DND-41 (cell line): Measurements from ENCODE around the gene UROC1.

Experiments
- EZH2 ChIP-seq: IDR thresholded peaks from 3 replicates; pipeline ENCODE4 v1.6.1; 2012; ENCODE audit warnings: borderline replicate concordance, low read depth, mild to moderate bottlenecking, moderate library complexity, low read length, inconsistent platforms; ENCODE audit not compliant: severe bottlenecking
- TF ChIP-seq, protein P1 (sequence below): IDR thresholded peaks from 2 replicates; pipeline ENCODE4 v1.5.1; 2012; ENCODE audit warnings: borderline replicate concordance, low read length, moderate library complexity, mild to moderate bottlenecking; ENCODE audit not compliant: poor library complexity, severe bottlenecking; ENCODE audit errors: extremely low read depth

DNA sequence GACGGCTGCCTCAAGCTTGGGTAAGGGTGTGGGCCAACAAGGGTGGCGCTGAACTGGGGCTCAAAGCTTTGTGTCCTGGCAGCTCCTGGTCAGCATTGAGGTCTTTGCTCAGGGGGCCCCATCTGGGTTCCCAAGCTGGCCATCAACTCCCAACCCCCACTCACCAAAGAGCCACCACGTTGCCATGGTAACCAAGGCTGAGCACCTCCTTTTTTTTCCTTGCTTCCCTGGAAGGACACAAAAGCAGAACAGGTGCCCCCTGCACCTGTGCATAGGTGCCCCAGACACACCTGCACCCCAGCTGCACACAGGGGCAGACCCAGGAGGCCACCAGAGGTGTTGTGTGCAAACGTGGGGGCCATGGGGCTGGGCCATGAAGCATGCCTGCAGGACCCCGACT, 16.5 kb downstream of the UROC1 start:
- TF ChIP-seq, protein P1, sequence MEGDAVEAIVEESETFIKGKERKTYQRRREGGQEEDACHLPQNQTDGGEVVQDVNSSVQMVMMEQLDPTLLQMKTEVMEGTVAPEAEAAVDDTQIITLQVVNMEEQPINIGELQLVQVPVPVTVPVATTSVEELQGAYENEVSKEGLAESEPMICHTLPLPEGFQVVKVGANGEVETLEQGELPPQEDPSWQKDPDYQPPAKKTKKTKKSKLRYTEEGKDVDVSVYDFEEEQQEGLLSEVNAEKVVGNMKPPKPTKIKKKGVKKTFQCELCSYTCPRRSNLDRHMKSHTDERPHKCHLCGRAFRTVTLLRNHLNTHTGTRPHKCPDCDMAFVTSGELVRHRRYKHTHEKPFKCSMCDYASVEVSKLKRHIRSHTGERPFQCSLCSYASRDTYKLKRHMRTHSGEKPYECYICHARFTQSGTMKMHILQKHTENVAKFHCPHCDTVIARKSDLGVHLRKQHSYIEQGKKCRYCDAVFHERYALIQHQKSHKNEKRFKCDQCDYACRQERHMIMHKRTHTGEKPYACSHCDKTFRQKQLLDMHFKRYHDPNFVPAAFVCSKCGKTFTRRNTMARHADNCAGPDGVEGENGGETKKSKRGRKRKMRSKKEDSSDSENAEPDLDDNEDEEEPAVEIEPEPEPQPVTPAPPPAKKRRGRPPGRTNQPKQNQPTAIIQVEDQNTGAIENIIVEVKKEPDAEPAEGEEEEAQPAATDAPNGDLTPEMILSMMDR = no peak
- no peak for TF ChIP-seq EZH2
